Stomach (tissue), 4 donors: ENCODE measurements around the gene SRPK3.

ENCODE experiments used
- CTCF ChIP-seq, 7 experiments: fragments of 450-650 bp in 4 of 7; fragments of 200-600 bp in 3 of 7; sonication (generic) in 3 of 7; IDR thresholded peaks; one replicate each; pipeline ENCODE4 v1.5.1; 2016 to 2019; ENCODE audit warnings: antibody characterized with exemption in 7 of 7, control low read depth in 2 of 7, mild to moderate bottlenecking in 1 of 7
- EP300 ChIP-seq: sonication (generic); formaldehyde crosslinking; IDR thresholded peaks from one replicate; pipeline ENCODE4 v1.6.1; 2017; ENCODE audit warnings: antibody characterized with exemption
- POLR2AphosphoS5 ChIP-seq, 3 donors: sonication (generic); formaldehyde crosslinking; IDR thresholded peaks; one replicate each; pipeline ENCODE4 v1.6.1; 2016; ENCODE audit warnings: antibody characterized with exemption in 3 of 3

- TF ChIP-seq CTCF (IDR thresholded peaks at IDR 0.05) = no peak
- TF ChIP-seq POLR2AphosphoS5 (IDR thresholded peaks at IDR 0.05) = no peak
- TF ChIP-seq EP300 = no peak
Measured at GRCh38 chrX:153770601-153771414, 10.0 kb upstream of the SRPK3 start.
